GM12872 (cell line): ENCODE measurements around the gene FOSL1.

Source experiments
- CTCF ChIP-seq: IDR thresholded peaks from 3 replicates; pipeline ENCODE4 v1.5.1; 2011; ENCODE audit warnings: low read depth, mild to moderate bottlenecking, low read length, moderate library complexity; ENCODE audit not compliant: insufficient read depth

The FOSL1 gene

GRCh38 chr11:65944191-65944590, 44.0 kb upstream of the FOSL1 start:
- TF ChIP-seq CTCF = no peak

GRCh38 chr11:65942531-65942930, 42.3 kb upstream of the FOSL1 start:
- TF ChIP-seq CTCF = no peak

- no peak for TF ChIP-seq CTCF
Observed at GRCh38 chr11:65941720-65942310, 41.6 kb upstream of the FOSL1 start.

GRCh38 chr11:65937766-65938165, 37.6 kb upstream of the FOSL1 start:
- TF ChIP-seq CTCF = no peak

- TF ChIP-seq CTCF = no peak
Observed at GRCh38 chr11:65934014-65934413, 33.8 kb upstream of the FOSL1 start.

GRCh38 chr11:65932558-65932919, 32.4 kb upstream of the FOSL1 start:
- TF ChIP-seq CTCF = no peak

GRCh38 chr11:65931773-65932557, 31.8 kb upstream of the FOSL1 start:
- no peak for TF ChIP-seq CTCF
